CD4-positive, alpha-beta T cell treated with Interleukin-6 at 100 ng/mL for 8 hours (primary cell): ENCODE results near the gene ANKRD33B.

Experiments
- DNase-seq: peaks from one replicate; pipeline ENCODE4 v3.0.0-alpha.2; 2020; ENCODE audit warnings: mixed read lengths, low spot score

Gene ANKRD33B

GRCh38 chr5:10678244-10678643 is 114.4 kb downstream of the ANKRD33B start:
- DNase-seq: no peak

DNA sequence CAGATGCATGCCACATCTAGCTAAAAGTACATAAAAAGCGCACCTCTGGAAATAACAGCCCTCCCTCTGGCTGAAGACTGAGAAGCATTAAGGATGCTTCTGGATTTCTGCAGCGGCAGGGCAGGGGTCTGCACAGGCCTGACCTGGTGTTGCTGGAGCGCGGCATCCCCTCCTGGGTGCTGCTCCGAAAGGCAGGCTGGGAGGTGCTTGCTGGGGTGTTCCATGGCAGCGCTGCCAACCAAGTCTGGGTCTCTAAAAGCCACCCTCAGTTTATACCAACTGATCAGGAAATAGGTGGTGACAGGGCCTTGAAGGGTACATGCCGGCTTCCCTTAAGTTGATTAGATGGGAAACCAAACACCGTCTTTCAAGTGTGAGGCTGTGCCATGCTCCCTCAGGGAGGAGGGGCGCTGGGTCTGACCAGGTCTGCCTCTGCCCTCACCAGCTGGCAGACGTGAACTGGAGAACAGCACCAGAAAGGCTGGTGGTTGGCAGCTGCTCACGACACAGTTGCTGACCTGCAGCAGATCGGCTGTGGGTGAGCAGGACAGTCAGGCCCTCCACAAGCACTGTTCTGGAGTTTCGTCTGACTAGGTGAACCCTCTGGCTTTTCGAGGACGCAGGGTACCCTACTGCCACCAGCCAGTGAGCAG is 115.6 kb downstream of the ANKRD33B start:
- no peak for DNase-seq

DNA sequence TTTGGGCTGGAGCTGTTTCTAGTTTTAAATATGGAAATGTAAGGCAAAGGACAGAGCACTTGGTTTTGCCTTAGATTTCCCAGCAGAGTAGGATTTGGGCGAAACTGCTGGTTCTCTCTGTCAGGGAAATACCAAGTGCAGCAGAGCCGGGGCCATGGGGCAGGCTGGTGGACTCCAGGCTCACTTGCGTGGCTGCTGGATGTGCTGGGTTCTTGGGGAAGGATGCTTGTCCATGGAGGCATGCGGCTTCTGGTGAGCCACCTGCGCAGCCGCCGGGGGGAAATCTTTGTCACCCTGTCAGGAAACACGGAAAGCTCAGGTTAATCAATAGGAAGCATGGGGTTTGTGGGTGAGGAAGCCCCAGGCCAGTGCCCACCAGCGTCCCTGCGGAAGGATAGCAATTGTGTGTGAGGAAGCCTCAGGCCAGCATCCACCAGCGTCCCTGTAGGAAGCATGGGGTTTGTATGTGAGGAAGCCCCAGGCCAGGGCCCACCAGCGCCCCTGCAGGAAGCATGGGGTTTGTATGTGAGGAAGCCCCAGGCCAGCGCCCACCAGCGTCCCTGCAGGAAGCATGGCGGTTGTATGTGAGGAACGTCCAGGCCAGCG is 117.1 kb downstream of the ANKRD33B start:
- no peak for DNase-seq

DNA sequence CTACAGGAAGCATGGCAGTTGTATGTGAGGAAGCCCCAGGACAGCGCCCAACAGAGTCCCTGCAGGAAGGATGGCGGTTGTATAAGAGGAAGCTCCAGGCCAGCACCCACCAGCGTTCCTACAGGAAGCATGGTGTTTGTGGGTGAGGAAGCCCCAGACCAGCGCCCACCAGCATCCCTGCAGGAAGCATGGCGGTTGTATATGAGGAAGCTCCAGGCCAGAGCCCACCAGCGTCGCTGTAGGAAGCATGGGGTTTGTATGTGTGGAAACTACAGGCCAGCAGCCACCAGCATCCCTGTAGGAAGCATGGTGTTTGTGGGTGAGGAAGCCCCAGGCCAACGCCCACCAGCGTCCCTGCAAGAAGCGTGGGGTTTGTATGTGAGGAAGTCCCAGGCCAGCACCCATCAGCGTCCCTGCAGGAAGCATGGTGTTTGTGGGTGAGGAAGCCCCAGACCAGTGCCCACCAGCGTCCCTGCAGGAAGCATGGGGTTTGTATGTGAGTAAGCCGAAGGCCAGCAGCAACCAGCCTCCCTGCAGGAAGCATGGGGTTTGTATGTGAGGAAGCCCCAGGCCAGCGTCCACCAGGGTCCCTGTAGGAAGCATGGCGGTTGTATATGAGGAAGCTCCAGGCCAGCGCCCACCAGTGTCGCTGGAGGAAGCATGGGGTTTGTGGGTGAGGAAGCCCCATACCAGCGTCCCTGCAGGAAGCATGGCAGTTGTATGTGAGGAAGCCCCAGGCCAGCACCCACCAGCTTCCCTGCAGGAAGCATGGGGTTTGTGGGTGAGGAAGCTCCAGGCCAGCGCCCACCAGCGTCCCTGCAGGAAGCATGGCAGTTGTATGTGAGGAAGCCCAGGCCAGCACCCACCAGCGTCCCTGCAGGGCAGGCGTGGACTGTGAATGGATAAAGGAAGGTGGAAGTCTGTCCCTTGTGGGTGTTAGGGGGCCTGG is 118.1 kb downstream of the ANKRD33B start:
- DNase-seq: no peak

DNA sequence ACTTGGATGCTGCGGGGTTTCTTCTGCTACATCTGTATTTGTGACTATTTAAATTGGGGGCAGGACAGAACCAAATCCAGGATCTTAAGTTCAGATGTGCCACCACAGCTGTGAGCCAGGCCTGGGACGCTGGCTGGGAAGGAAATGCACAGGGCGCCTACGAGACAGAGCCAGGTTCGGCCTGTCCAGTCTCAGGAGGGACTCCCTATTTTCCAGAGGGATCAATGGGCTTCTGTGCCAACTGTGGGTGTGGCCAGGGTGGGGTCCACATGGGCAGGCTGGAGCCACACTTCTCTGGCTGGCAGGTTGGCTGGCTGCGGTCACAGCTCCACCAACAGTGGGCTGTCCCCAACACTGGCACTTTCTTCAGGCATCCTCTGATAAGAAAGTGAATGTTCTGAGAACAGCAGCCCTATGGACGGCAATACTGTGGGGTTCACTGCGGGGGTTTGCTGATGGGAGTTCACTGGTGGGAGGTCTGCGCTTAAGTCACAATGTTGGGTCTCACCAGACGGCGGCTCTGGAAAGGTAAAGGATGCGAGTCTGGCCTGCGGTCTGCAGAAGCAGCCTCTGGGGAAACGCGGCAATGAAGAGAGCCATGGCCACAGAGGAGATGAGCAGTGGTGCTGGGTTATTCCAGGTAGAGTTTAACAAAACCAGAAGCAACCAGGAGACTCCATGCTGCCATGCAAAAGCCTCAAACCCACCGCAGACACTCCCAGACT is 119.1 kb downstream of the ANKRD33B start:
- no peak for DNase-seq

DNA sequence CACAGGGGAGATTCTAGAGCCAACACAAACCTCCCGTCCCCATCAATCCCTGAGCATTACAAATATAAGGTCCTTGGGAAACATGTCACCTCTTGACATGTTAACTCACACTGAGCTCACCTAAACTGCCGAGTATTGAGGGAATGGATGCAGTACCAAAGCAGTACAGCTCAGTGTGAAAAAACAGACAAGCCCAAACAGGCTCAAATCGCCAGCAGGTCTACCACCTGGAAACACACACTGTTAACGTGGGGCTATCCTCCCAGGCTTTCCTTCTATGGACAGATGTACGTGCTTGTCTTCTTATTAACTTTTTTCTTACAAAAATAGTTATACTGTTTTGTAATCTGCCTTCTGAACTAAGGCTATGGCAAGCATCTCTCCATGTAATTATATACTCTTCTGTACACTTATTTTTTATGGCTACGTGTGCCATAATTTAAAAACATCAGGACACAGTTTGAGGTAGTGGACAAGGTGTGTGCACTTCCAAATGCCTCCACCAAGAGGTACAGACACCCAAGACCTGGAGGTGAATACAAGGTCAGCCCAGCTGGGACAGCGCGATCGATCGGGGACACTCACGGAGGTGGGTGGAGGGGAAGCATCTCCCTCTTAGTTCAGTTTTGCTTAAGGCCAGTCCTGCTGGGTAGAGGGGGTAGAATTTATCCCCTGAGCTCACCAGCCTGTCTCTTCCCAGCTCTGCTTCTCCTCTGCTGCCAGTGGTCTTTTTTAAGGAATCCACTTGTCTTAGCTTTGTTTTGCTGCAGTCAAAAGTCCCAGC is 120.6 kb downstream of the ANKRD33B start:
- no peak for DNase-seq

DNA sequence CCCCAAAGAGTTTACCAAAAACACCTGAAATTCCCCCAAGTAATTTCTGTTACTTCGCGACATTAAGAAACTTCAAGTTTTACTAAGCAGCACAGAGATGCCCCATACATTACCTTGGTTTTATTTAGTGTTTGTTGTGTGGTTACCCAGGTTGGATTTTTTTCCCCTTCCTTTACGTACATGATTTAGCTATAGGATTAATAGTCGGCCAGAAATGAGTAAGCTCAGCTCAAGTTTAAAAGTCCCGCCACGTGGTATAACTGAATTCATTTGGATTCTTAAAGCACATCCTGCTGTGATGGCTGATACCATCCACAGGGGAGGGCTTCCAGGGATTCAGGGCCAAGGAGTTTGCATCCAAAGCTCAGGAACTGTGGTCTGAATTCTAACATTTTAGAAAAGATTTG is 121.2 kb downstream of the ANKRD33B start:
- DNase-seq: no peak

DNA sequence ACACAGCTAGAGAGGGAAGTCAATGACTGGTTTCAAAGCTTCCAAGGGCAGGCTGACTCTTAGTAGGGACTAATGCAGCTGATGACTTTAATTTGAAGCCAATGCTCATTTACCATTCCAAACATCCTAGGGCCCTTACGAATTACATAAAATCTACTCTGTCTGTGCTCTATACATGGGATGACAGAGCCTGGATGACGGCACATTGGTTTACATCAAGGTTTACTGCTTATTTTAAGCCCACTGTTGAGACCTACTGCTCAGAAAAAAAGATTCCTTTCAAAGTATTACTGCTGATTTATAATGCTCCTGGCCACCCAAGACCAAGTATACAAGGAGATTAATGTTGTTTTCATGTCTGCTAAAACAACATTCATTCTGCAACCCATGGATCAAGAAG is 123.0 kb downstream of the ANKRD33B start:
- no peak for DNase-seq

GRCh38 chr5:10688651-10689171 is 124.8 kb downstream of the ANKRD33B start:
- DNase-seq: no peak

DNA sequence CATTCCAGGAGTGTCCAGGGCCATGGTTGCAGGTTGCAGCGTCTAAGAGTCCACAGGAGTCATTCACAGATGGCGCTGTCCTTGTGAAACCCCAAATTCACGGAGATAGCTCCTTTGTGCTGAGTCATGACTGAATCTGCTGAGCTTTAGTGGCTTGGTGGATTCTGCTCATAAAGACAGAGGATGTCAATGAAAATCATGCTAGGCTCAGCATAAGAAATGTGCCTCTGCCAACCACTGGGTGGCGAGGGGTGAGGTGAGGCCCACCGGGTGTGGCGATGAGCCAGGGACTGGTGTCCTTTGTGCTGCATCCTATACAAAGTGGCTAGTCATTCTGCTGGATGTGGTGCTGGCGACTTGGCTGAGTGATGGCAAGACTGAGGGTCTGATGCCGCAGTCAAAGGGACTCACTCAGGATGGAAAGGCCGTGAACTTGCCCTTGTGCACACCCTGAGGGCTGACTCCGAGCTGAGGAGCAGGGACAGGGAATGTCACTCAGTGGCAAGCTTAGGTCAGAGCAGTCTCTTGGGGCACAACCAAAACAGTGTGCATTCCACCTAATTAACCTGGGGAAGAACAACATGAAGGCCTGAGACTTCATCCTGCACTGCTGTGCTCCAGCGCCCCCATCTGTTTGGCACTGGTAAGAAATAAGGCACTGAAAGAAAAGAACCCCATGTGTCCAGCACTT is 125.7 kb downstream of the ANKRD33B start:
- no peak for DNase-seq

- DNase-seq: no peak
These were observed 126.9 kb downstream of the ANKRD33B start for GRCh38 chr5:10690460-10691440.

GRCh38 chr5:10691826-10692785 is 128.2 kb downstream of the ANKRD33B start:
- DNase-seq: no peak

- DNase-seq: no peak
These were observed 131.3 kb downstream of the ANKRD33B start for GRCh38 chr5:10695055-10695649.

GRCh38 chr5:10695759-10696543 is 132.1 kb downstream of the ANKRD33B start:
- no peak for DNase-seq

GRCh38 chr5:10699281-10699874 is 135.5 kb downstream of the ANKRD33B start:
- DNase-seq: no peak

- DNase-seq: no peak
These were observed 136.1 kb downstream of the ANKRD33B start for GRCh38 chr5:10699987-10700386.

GRCh38 chr5:10700516-10700915 is 136.6 kb downstream of the ANKRD33B start:
- no peak for DNase-seq
